GM19240 (cell line): ENCODE data around the gene KIFAP3.
"Not testable (repeated sequence)": the region's sequence is repeated elsewhere in the genome, so short reads cannot be mapped to it uniquely, and the experiment has no call there.

ENCODE experiments used
- DNase-seq: peaks from one replicate; pipeline ENCODE4 v3.0.0; 2011; ENCODE audit warnings: low spot score; ENCODE audit not compliant: insufficient read length

The KIFAP3 gene

GRCh38 chr1:170074250-170075157 is at the start of gene KIFAP3:
Gene KIFAP3 (minus strand): TSS chr1:170074695. CDS start chr1:170074467, 228 bp downstream.
- DNase-seq: peak; percentile 80

GRCh38 chr1:170122366-170122765 is 47.9 kb upstream of the KIFAP3 start:
- DNase-seq: no peak

DNA sequence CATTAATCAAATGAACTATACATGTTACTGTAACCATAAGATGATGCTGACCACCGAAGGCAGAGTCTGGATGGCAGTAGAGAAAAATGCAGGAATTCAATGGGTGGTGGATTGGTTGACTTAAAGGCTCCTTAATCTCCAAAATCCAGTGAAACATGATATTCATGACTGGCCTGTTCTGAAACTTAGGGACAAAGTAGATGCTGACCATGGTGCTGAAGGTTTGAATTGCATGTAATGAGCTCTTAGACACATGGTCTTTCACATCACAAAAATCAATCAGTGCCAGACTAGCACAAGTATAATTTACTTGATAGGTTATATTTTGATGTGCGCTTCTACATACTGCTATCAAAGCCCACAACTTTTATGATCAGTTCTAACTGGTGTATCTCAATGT is 40.4 kb upstream of the KIFAP3 start:
- no peak for DNase-seq

- DNase-seq: not testable (repeated sequence)
These were observed 38.6 kb upstream of the KIFAP3 start for GRCh38 chr1:170113140-170113539.

DNA sequence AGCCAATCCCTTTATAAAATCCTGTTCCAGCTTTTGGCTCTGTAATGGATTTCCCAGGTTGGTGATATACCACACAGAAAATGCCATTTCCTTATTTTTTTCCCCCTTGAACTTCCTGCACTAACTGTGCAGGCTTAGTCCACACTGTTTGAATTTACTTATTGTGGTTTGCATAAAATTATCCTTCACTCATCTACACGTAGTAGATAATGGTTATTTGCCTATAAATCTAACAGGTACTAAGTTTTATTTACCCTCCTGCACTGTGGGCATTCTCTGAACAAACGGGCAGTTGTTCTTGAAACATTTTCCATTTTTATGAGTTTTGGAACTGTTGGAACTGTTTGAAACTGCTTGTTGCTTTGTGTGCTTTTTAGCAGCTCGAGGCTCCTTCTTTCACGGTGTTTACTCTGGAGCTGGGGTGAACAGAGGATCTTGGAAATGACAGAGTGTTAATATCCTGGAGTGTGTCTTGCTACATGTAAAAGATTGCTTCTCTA is 23.0 kb upstream of the KIFAP3 start:
- no peak for DNase-seq

DNA sequence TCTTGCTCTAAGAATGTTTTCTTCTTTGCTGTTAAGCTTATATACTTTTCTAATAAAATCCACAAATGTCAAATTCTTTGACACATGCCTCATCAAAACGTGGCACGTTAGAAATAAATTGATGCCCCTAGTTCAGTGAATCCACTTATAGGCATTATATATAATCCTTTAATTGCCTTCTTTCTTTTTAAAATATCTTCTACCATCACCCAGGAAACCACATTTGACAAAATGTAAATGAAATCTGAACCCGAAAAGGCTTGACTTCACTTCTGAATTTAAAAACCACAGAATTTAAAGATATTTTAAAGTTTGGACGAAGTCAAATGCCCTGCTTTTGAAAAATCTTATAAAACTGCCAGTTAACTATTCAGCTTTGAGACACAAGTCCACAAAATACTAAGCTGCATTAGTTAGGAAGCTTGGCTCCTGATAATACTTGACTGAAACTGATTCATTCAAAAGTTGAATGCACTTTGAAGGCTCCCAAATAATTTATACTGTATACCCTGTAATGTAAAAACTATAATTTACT is 22.4 kb upstream of the KIFAP3 start:
- no peak for DNase-seq

DNA sequence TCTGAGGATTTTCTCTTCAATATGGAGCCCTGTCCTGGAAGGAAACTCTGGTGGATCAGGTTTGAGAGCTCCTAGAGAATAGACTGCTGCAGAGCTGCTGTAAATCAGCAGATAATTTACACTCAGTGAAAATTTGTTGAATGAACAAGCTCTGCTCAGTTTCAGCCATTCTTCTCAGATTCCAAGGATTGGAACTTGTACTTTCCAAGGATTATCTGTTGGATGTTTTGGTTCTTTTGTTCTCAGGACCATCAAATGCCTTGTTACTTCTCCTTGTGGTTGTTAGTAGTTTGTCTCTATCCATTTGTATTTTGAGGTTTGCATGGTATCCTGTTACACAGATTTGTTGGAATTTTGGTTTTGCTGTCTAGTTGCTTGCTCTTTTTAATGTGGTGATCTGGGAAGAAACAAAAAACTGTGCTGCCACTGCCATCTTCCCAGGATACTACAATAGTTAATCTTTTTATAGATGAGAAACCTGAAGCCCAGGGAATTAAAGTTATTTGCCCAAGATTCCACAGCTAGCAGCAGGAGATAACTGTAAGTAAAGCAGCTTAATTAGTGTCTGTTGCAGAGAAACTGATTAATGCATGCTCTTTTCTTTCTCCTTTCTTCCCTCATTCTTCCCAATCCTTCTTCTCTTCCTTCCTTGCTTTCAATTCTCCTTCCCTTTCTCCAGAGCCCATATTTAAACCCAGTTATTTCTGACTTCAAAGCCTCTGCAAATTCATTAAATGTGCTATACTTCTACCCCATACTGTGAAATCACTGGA is 21.7 kb upstream of the KIFAP3 start:
- DNase-seq: no peak

DNA sequence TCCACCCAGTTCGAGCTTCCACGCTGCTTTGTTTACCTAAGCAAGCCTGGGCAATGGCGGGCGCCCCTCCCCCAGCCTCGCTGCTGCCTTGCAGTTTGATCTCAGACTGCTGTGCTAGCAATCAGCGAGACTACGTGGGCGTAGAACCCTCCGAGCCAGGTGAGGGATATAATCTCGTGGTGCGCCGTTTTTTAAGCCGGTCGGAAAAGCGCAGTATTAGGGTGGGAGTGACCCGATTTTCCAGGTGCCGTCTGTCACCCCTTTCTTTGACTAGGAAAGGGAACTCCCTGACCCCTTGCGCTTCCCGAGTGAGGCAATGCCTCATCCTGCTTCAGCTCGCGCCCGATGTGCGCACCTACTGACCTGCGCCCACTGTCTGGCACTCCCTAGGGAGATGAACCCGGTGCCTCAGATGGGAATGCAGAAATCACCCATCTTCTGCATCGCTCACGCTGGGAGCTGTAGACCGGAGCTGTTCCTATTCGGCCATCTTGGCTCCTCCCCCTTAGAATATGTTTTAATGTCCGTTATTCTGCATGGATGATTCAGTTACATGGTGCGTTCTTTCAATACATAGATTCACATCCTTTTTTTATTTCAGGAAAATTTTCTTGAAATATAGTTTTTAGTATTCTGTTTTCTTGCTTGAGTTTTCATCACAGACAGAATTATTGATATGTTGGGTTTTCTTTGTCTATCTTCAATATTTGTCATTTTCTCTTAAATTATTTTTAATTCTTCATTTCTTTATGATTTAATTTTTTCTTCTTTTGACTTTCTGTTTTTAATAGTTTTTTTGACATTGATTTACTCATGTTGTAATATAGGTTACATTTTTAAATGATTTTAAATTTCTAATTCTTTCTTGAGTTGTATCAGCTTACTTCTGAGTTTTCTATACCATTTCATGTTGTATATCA is 20.5 kb upstream of the KIFAP3 start:
- not testable (repeated sequence) for DNase-seq

DNA sequence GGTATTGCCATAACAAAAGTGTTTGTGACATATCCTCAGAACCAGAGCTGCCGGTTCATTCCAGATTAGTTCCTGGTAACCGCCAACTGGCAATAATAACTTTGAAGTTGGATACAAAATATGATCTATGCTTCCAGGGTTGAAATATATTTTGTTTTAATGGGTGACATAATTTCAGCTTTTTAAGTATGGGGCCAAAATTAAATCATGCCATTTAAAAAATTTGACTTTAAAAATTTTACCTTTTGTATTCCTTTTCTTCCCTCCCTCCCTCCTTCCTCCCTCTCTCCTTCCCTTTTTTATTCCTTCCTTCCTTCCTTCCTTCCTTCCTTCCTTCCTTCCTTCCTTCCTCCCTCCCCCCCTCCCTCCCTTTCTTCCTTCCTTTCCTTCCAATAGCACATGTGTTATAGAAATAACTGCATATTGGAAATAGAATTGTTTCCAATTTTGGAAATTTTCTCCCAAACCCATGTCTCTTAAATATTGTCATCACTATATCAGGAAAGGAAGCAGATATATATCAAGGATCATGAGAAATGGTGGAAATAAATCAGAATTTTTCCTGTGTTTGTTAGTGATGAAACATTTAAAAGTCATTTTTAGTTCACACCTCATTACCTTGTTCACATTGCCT is 12.0 kb upstream of the KIFAP3 start:
- DNase-seq: no peak

DNA sequence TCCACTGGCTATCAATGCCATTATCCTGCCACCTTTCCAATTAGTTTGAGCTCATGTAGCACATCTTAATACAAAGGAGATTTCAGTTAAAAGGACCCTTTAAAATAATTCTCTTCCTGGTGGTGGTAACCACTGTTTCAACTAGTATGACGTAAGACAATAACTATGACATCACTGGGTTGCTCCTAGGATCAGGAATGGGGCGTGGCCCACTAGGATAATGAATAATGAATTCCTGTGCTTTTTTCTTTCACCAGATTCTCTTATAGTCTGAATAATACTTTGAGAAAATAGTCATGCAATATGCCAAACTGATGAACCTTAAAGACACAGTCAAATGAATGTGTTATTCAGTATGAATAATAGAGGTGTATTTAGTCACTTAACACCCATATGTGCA is 10.6 kb upstream of the KIFAP3 start:
- DNase-seq: no peak

DNA sequence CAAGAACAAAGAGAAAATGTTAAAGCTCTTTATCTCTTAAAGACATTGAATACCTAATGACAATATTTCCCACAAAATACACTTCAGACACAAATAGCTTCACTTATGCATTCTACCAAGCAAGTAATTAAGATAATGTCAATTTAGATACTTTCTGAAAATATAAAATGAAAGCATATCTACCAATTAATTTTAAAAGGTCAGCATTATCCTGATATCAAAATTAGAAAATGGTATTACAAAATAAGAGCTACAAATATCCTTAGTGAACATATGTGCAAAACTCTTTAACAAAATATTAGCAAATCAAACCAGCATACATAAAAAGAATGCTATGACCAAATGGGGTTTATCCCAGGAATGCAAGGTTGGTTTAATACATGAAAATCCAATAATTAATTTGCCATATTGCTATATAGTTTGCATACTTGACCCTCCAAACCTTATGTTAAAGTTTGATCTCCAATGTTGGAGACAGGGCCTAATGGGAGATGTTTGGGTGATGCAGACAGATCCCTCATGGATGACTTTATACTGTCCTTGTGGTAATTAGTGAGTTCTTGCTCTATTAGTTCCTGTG is 4.2 kb upstream of the KIFAP3 start:
- DNase-seq: no peak

- DNase-seq: no peak
These were observed 3.4 kb upstream of the KIFAP3 start for GRCh38 chr1:170077926-170078325.

GRCh38 chr1:170076952-170077351 is 2.5 kb upstream of the KIFAP3 start:
- not testable (repeated sequence) for DNase-seq

DNA sequence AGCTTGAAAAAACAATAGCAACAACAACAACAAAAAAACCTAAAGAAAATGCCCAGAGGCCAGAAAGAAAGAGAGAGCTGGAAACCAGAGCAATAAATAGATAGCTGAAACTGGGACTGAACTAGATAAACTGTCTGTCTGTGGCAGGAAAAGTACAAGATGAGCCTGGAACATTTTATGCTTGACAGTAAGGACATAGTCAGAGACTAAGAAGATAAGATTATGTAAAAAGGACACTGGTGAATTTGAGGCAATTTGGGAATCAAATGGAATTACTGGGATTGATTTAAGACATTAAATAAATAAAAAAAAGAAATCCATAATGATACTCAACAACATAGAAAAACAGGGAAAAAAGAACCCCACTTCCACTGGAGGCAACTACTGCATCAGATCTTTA is 1.7 kb upstream of the KIFAP3 start:
- no peak for DNase-seq

DNA sequence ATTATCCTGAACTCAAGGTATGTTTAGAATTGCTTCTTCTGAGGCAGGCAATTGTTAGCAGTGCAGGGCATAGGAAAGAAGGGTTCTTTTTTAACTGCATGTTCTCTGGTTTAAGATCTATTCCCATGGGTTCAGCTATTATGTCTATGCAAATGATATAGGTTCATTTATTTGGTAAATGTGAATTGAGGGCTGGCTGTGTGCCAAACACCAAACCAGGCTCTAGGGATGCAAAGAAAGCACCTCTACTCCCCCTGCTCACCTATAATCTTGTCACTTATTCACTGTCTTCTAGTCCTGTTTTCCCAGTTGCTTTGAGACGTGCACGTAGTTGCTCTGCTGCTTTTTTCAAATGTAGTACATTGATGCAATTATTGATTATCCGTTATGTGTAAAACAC is 691 bp upstream of the KIFAP3 start:
- no peak for DNase-seq

DNA sequence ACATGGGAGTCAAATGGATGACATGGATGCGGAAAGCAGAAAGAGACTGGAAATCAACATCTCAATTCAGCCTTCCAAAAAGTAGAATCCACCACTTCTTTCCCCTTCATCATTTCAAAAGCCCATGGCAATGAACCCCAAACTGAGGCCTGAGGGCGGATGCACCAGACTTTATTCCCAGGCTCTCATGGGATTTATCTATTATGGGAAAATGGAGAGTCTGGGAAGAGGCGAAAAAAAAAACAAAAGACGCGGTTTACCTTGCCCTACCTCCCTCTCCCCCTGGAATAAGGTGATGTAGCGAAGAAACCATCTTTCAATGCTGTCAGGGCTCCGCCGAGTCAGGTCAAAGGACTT is 624 bp downstream of the KIFAP3 start:
- DNase-seq: no peak

GRCh38 chr1:170071378-170071777 is 3.1 kb downstream of the KIFAP3 start:
- DNase-seq: no peak

DNA sequence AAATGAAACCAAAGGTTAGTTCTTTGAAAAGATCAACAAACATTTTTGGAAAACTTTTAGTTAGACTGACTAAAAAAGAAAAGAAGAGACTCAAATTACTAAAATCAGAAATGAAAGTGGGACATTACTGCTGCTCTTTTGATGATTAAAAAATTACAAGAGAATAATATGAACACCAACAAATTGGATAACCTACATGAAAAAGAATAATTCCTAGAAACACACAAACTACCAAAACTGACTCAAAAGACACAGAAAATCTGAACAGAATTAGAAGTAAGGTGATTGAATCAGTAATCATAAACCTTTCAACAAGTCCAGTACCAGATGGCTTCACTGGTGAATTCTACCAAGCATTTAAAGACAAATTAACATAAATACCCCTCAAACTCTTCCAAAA is 5.6 kb downstream of the KIFAP3 start:
- no peak for DNase-seq

GRCh38 chr1:170067253-170067819 is 7.2 kb downstream of the KIFAP3 start:
- no peak for DNase-seq

DNA sequence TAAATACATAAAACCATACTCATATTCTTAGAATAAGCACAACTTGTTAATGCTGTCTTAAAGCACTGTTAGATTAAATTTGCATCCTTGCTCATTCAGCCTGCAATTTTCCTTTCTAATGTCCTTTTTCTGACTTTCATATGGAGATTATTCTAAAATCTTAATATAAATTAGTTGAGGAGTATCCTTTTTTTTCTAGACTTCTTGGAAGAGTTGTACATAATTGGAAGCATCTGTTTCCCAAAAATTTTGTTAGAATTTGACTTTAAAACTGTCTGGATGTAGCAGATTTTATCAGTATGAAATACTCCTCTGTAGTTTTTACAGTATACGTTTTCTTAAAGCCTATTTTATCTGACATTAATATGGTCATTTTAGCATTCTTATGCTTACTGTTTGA is 9.7 kb downstream of the KIFAP3 start:
- DNase-seq: no peak
